Breast epithelium (tissue), 3 donors: ENCODE results near the gene ADAMTS1.

ENCODE experiments used
- POLR2A ChIP-seq: fragments of 450-650 bp; IDR thresholded peaks from one replicate; pipeline ENCODE4 v1.6.1; 2016; ENCODE audit warnings: antibody characterized with exemption, mild to moderate bottlenecking, moderate library complexity
- POLR2AphosphoS5 ChIP-seq, 3 donors: sonication (generic); formaldehyde crosslinking; IDR thresholded peaks; one replicate each; pipeline ENCODE4 v1.6.1; 2017; ENCODE audit warnings: antibody characterized with exemption in 3 of 3
- TF ChIP-seq, protein P1 (sequence below), 3 donors: fragments of 450-650 bp; IDR thresholded peaks; one replicate each; pipeline ENCODE4 v1.5.1; 2016 to 2017; ENCODE audit warnings: antibody characterized with exemption in 3 of 3, mild to moderate bottlenecking in 3 of 3, moderate library complexity in 3 of 3

DNA sequence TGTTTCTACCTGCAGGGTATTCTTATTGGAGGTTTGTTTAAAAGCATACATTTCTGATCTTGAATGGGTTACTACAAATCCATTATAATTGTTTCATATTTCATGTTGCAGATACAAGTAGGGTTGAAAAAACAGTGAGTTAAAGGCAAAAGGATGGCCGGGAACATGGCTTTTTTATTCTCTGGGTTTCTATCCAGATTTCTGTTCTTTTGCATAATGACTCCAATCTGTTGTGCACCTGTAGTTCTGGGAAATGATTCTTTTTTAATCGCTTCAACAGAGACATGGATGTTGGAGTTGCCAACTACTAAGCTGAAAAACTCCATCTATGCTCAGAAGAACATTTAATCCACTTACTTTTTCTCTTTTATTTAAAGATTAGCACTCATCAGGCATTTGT is 2.7 kb upstream of the ADAMTS1 start:
- TF ChIP-seq POLR2A (no peak), POLR2AphosphoS5 (IDR thresholded peaks at IDR 0.05) (no peak)
- TF ChIP-seq, protein P1, sequence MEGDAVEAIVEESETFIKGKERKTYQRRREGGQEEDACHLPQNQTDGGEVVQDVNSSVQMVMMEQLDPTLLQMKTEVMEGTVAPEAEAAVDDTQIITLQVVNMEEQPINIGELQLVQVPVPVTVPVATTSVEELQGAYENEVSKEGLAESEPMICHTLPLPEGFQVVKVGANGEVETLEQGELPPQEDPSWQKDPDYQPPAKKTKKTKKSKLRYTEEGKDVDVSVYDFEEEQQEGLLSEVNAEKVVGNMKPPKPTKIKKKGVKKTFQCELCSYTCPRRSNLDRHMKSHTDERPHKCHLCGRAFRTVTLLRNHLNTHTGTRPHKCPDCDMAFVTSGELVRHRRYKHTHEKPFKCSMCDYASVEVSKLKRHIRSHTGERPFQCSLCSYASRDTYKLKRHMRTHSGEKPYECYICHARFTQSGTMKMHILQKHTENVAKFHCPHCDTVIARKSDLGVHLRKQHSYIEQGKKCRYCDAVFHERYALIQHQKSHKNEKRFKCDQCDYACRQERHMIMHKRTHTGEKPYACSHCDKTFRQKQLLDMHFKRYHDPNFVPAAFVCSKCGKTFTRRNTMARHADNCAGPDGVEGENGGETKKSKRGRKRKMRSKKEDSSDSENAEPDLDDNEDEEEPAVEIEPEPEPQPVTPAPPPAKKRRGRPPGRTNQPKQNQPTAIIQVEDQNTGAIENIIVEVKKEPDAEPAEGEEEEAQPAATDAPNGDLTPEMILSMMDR (IDR thresholded peaks at IDR 0.05), result no peak
